CD4-positive, alpha-beta T cell treated with Interleukin-2 at 100 ng/mL for 4 hours (primary cell): ENCODE measurements around the gene PPM1B.
A peak's percentile ranks its signal among the peaks of the same experiment; 100 is the strongest.
"Not testable (repeated sequence)": the region's sequence is repeated elsewhere in the genome, so short reads cannot be mapped to it uniquely, and the experiment has no call there.

Experiments used
- DNase-seq: peaks from one replicate; pipeline ENCODE4 v3.0.0-alpha.2; 2020; ENCODE audit warnings: low spot score

Gene PPM1B

GRCh38 chr2:44163777-44164176, 4.9 kb upstream of the PPM1B start:
- no peak for DNase-seq

GRCh38 chr2:44164617-44165016, 4.1 kb upstream of the PPM1B start:
- DNase-seq = no peak

GRCh38 chr2:44166096-44166495, 2.6 kb upstream of the PPM1B start:
- no peak for DNase-seq

GRCh38 chr2:44167311-44167907, 1.3 kb upstream of the PPM1B start:
- no peak for DNase-seq

- peak; percentile 100 for DNase-seq
These were observed 581 bp upstream of the PPM1B start for GRCh38 chr2:44167908-44168680.

- peak; percentile 57 for DNase-seq
These were observed 652 bp downstream of the PPM1B start for GRCh38 chr2:44169155-44169898.

GRCh38 chr2:44170311-44170717, 1.6 kb downstream of the PPM1B start:
- no peak for DNase-seq

GRCh38 chr2:44171018-44171417, 2.3 kb downstream of the PPM1B start:
- no peak for DNase-seq

GRCh38 chr2:44171442-44171841, 2.8 kb downstream of the PPM1B start:
- not testable (repeated sequence) for DNase-seq

GRCh38 chr2:44172576-44172975, 3.9 kb downstream of the PPM1B start:
- no peak for DNase-seq

GRCh38 chr2:44178950-44179349, 10.3 kb downstream of the PPM1B start:
- DNase-seq = no peak

GRCh38 chr2:44181648-44182047, 13.0 kb downstream of the PPM1B start:
- no peak for DNase-seq

- peak; percentile 31 for DNase-seq
These were observed 15.4 kb downstream of the PPM1B start for GRCh38 chr2:44184106-44184505.

- DNase-seq = no peak
These were observed 18.1 kb downstream of the PPM1B start for GRCh38 chr2:44186810-44187209.

- DNase-seq = no peak
These were observed 18.6 kb downstream of the PPM1B start for GRCh38 chr2:44187251-44187650.

GRCh38 chr2:44188696-44189095, 20.0 kb downstream of the PPM1B start:
- no peak for DNase-seq

- no peak for DNase-seq
These were observed 20.4 kb downstream of the PPM1B start for GRCh38 chr2:44189104-44189503.

GRCh38 chr2:44190526-44190925, 21.9 kb downstream of the PPM1B start:
- DNase-seq = no peak

- no peak for DNase-seq
These were observed 23.1 kb downstream of the PPM1B start for GRCh38 chr2:44191739-44192138.

GRCh38 chr2:44192646-44193045, 24.0 kb downstream of the PPM1B start:
- DNase-seq = no peak

GRCh38 chr2:44195714-44196113, 27.0 kb downstream of the PPM1B start:
- no peak for DNase-seq

GRCh38 chr2:44197816-44198215, 29.1 kb downstream of the PPM1B start:
- DNase-seq = no peak

GRCh38 chr2:44200011-44200410, 31.3 kb downstream of the PPM1B start:
- no peak for DNase-seq
